ENCODE data around the gene FN1.

DNA sequence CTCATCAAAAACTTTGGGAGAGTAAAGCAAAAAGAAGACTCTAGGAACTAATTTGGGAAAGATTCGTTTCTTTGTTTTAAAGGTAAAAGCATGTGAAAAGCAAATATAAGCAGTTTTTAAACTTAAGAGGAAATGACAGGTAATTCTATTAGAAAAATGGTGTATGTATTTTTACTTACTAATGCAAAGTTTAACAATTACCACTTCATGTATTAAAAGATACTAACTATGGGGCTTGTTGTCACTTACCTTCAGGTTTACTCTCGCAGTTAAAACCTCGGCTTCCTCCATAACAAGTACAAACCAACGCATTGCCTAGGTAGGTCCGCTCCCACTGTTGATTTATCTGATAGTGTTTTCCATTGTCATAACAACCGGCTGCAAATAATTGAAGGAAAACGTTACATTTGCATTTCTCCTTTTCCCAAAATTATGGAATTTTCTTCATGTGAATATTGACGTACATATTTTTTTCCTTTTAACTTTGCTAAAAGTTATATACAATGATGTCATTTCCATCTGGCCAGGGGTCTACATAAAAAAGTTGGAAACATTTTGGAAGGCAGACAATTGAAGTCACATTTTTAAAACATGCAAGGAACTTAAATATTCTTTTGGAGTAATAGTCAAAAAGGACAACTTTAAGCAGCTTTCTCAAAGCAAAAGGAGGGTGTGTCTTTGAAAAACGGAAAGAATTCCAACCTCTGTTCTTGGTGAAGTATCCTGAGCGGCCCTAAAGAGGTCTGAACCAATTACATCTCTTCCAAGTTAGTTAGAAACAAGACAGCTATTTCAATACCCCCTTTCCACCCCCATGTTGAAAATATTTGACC, 1.2 kb downstream of the FN1 start:
- no peak for TF ChIP-seq POLR2A (IDR thresholded peaks at IDR 0.05)
- TF ChIP-seq, protein P1, sequence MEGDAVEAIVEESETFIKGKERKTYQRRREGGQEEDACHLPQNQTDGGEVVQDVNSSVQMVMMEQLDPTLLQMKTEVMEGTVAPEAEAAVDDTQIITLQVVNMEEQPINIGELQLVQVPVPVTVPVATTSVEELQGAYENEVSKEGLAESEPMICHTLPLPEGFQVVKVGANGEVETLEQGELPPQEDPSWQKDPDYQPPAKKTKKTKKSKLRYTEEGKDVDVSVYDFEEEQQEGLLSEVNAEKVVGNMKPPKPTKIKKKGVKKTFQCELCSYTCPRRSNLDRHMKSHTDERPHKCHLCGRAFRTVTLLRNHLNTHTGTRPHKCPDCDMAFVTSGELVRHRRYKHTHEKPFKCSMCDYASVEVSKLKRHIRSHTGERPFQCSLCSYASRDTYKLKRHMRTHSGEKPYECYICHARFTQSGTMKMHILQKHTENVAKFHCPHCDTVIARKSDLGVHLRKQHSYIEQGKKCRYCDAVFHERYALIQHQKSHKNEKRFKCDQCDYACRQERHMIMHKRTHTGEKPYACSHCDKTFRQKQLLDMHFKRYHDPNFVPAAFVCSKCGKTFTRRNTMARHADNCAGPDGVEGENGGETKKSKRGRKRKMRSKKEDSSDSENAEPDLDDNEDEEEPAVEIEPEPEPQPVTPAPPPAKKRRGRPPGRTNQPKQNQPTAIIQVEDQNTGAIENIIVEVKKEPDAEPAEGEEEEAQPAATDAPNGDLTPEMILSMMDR (IDR thresholded peaks at IDR 0.05 in 4 of 5, conservative IDR thresholded peaks at IDR 0.05 in 1 of 5), result no peak

All from gastrocnemius medialis (tissue), 4 donors.